Esophagus muscularis mucosa (tissue), 4 donors: ENCODE measurements around the gene CYFIP2. TPM values are rescaled to one million over a fixed set of nuclear protein-coding genes. Genes with fewer than 3 reads are reported as not detected.

Experiments used
- DNase-seq: peaks from one replicate; pipeline ENCODE4 v3.0.0-alpha.2; 2017; ENCODE audit errors: extremely low spot score
- H3K27ac ChIP-seq, 4 donors: fragments of 200-600 bp; sonication (generic); replicated peaks in 1 of 4; 1 replicate in 3 of 4; 2 replicates in 1 of 4; pipeline ENCODE4 v1.5.1; 2016 to 2019; ENCODE audit warnings: mild to moderate bottlenecking in 1 of 4
- H3K27me3 ChIP-seq, 4 donors: fragments of 200-600 bp; sonication (generic); one replicate each; pipeline versions ENCODE4 v1.5.1 to v1.6.0; 2016 to 2019
- H3K36me3 ChIP-seq, 4 donors: fragments of 200-600 bp; sonication (generic); one replicate each; pipeline ENCODE4 v1.5.1; 2016 to 2019
- H3K4me1 ChIP-seq, 4 donors: fragments of 200-600 bp; sonication (generic); one replicate each; pipeline ENCODE4 v1.5.1; 2016 to 2019
- H3K4me3 ChIP-seq, 4 donors: fragments of 200-600 bp; sonication (generic); 1 replicate in 2 of 4; 2 replicates in 2 of 4; pipeline ENCODE4 v1.5.1; 2016 to 2019; ENCODE audit warnings: mild to moderate bottlenecking in 4 of 4, moderate library complexity in 1 of 4
- H3K9me3 ChIP-seq, 4 donors: fragments of 200-600 bp; sonication (generic); 1 replicate in 3 of 4; 2 replicates in 1 of 4; pipeline ENCODE4 v1.5.1; 2016 to 2019
- EP300 ChIP-seq: sonication (generic); formaldehyde crosslinking; IDR thresholded peaks from one replicate; pipeline ENCODE4 v1.6.1; 2017; ENCODE audit warnings: antibody characterized with exemption
- POLR2A ChIP-seq: fragments of 450-650 bp; IDR thresholded peaks from one replicate; pipeline ENCODE4 v1.6.1; 2017; ENCODE audit warnings: antibody characterized with exemption, moderate library complexity, mild to moderate bottlenecking, low read depth
- POLR2AphosphoS5 ChIP-seq, 2 donors: sonication (generic); formaldehyde crosslinking; IDR thresholded peaks; one replicate each; pipeline ENCODE4 v1.6.1; 2017; ENCODE audit warnings: antibody characterized with exemption in 2 of 2
- WGBS: methylation state at CpG from one replicate; pipeline ENCODE4 v1.1.5; 2018; 5-methylcytosine and 5-hydroxymethylcytosine counted together
- intact Hi-C: fragments of 100-400 bp; cut with DNase I; formaldehyde crosslinking; loops from one replicate; pipeline ENCODE4 v1.15.1; 2023
- total RNA-seq, 4 donors: library from RNA; depleted of rRNA; stranded (reverse); fragments of >200 nt; gene quantifications; one replicate each; pipeline versions ENCODE4 v1.1.0 to v1.2.1, GENCODE V29; 2016
- TF ChIP-seq, protein P1 (sequence below), 3 experiments: fragments of 200-600 bp in 2 of 3; fragments of 450-650 bp in 1 of 3; sonication (generic) in 2 of 3; IDR thresholded peaks; one replicate each; pipeline ENCODE4 v1.5.1; 2017 to 2019; ENCODE audit warnings: antibody characterized with exemption in 3 of 3, mild to moderate bottlenecking in 2 of 3, moderate library complexity in 1 of 3

The CYFIP2 gene
- total RNA-seq, 4 donors from 2014 or later = 12.6 to 24.9 (median 14.6) TPM

DNA sequence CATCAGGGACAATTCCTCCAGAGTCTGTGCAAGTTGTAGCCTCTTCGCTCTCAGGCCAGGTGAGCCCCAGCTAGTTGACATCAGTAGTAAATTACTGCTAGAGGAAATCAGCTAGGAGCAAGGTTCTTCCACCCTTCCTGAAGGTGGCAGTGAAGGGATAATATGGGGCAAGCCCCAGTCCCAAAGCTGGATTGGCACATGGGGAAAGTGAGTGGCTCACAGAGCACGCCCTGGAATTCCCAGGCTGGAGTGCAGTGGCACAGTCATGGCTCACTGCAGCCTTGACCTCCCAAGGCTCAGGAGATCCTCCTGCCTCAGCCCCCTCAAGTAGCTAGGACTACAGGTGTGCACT, 82.1 kb downstream of the CYFIP2 start:
- Histone ChIP-seq H3K4me3 (no peak overlapping the region), H3K27ac (no peak overlapping the region), H3K36me3 (no peaks in the 10 kb centered on the region), H3K9me3 (no peaks in the 10 kb centered on the region), H3K27me3 (no peaks in the 10 kb centered on the region), H3K4me1 (peaks cover 0 to 7% (median 0%) of the 10 kb centered on the region in 4 donors)
- no peak for TF ChIP-seq EP300
- 86% methylated on average over 1 of the region's 2 CpGs for WGBS
- intact Hi-C loops = no loop called here
- no peak for DNase-seq

DNA sequence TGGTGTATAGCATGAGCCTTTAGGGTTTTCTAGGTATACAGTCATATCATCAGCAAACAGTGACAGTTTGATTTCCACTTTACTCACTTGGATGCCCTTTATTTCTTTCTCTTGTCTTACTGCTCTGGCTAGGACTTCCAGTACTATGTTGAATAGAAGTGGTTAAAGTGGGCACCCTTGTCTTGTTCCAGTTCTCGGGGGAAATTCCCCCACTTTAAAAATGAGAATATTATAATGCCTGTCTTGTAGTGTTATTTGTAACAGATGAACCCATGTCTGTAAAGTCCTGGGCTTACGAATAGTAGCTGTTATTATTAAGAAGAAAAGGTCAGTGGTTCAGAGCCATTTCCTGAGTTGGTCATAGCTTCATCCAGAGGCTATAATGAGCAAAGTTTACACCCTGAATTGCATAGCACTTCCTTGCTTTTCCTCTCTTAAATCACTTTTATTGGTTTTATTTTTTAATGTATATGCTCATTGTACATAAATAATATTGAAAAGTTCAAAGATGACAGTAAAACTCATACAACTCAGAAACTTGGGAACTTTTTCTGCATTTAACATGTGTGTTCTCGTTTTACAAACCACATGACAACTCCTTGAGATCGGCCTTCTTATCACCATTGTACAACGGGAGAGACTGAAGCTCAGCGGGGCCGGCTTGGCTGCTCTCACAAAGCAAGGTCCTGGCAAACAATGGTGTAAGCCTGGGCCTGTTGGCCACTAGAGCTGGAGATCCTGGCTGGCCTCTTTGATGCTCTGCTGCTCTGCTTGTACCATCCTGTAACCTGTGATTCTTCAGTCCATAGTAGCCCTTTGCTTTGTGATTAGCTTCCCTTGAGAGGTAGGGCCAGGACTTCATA, 85.2 kb downstream of the CYFIP2 start:
- 86% methylated on average over 7 of the region's 7 CpGs for WGBS
- Histone ChIP-seq H3K4me3 (no peak overlapping the region), H3K27me3 (no peaks in the 10 kb centered on the region), H3K4me1 (peaks cover 0 to 7% (median 0%) of the 10 kb centered on the region in 4 donors), H3K9me3 (no peaks in the 10 kb centered on the region), H3K36me3 (no peaks in the 10 kb centered on the region), H3K27ac (no peak overlapping the region)
- DNase-seq = no peak
- TF ChIP-seq POLR2AphosphoS5 (IDR thresholded peaks at IDR 0.05) (no peak), POLR2A (no peak), EP300 (no peak)
- TF ChIP-seq, protein P1, sequence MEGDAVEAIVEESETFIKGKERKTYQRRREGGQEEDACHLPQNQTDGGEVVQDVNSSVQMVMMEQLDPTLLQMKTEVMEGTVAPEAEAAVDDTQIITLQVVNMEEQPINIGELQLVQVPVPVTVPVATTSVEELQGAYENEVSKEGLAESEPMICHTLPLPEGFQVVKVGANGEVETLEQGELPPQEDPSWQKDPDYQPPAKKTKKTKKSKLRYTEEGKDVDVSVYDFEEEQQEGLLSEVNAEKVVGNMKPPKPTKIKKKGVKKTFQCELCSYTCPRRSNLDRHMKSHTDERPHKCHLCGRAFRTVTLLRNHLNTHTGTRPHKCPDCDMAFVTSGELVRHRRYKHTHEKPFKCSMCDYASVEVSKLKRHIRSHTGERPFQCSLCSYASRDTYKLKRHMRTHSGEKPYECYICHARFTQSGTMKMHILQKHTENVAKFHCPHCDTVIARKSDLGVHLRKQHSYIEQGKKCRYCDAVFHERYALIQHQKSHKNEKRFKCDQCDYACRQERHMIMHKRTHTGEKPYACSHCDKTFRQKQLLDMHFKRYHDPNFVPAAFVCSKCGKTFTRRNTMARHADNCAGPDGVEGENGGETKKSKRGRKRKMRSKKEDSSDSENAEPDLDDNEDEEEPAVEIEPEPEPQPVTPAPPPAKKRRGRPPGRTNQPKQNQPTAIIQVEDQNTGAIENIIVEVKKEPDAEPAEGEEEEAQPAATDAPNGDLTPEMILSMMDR (IDR thresholded peaks at IDR 0.05) = no peak
- intact Hi-C loops = no loop called here

DNA sequence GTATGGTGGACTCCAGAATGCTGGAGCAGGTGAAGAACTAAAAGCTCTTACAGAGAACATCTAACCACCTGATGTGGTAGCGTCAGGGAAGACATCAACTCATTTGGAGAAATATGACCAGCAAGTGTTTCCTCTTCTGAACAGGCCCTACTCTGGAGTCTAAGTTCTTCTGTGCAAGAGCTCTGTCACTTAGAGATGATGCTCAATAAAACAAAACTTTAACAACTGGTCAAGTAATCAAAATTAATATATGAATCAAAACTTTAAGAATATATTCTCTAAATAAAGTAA, 85.8 kb downstream of the CYFIP2 start:
- no peak for DNase-seq
- H3K9me3 ChIP-seq = no peaks in the 10 kb centered on the region
- no peaks in the 10 kb centered on the region for H3K27me3 ChIP-seq
- intact Hi-C loops = no loop called here
- H3K36me3 ChIP-seq = no peaks in the 10 kb centered on the region
- no peak overlapping the region for H3K4me3 ChIP-seq
- no peak overlapping the region for H3K27ac ChIP-seq
- peaks cover 0 to 7% (median 0%) of the 10 kb centered on the region in 4 donors for H3K4me1 ChIP-seq
- 93% methylated on average over 1 of the region's 1 CpG for WGBS
- TF ChIP-seq POLR2AphosphoS5 (IDR thresholded peaks at IDR 0.05) = no peak
- no peak for TF ChIP-seq EP300
- TF ChIP-seq, protein P1 (IDR thresholded peaks at IDR 0.05) = no peak
- TF ChIP-seq POLR2A = no peak

DNA sequence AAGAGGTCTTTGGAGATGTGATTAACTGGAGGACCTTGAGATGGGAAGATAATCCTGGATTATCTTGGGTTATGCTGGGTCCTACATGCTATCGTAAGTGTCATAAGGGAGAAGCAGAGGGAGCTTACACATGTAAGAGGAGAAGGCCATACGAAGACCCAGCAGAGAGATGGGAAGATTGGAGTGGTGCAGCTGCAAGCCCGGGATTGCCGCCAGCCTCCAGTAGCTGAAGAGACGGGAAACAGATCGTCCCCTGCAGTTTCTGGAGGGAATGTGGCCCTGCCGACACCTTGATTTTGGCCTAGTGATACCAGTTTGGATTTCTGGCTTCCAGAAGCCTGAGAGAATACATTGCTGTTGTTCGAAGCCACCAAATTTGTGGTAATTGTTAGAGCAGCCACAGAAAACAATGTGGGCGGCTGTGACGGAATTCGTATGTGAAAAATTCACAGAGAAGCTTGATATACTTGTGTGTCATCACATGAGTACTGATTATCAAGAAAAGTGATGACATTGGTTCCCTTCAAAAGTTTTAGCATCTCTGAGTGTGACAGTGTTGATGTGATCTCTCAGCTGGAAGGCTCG, 86.9 kb downstream of the CYFIP2 start:
- H3K4me3 ChIP-seq = no peak overlapping the region
- TF ChIP-seq EP300 = no peak
- TF ChIP-seq POLR2A = no peak
- TF ChIP-seq POLR2AphosphoS5 (IDR thresholded peaks at IDR 0.05) = no peak
- TF ChIP-seq, protein P1 (IDR thresholded peaks at IDR 0.05) = no peak
- WGBS = 93% methylated on average over 12 of the region's 12 CpGs
- H3K9me3 ChIP-seq = no peaks in the 10 kb centered on the region
- peaks cover 0 to under 1% (median 0%) of the 10 kb centered on the region in 4 donors for H3K4me1 ChIP-seq
- intact Hi-C loops = no loop called here
- no peak overlapping the region for H3K27ac ChIP-seq
- no peaks in the 10 kb centered on the region for H3K27me3 ChIP-seq
- no peaks in the 10 kb centered on the region for H3K36me3 ChIP-seq
- DNase-seq = no peak

DNA sequence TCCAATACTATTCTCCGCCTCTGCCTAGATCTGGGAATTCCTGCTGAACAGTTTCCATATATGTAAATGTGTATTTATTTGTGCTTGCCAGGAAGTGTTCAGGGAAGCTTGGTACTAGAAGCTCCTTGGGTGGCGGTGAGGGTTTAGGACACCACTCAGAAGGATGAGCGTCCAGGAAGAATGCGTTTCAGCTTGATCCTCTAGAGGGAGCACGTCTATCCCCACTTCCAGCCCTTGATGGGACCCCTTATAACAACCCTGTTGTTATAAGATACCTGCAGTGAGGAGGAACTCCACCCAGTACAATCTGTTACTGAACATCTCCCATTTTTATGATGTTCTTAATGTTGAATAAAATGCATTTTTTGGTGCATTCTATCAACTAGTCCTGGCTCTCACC, 88.9 kb downstream of the CYFIP2 start:
- H3K36me3 ChIP-seq = peaks cover 0 to 10% (median under 1%) of the 10 kb centered on the region in 4 donors
- no peaks in the 10 kb centered on the region for H3K4me1 ChIP-seq
- whole genome bisulfite sequencing = 70% methylated on average over 5 of the region's 5 CpGs

More for the DNA sequence above, 88.9 kb downstream of the CYFIP2 start:
- intact Hi-C loops = no loop called here
- no peak for DNase-seq
- no peak overlapping the region for H3K27ac ChIP-seq
- no peaks in the 10 kb centered on the region for H3K27me3 ChIP-seq
- no peaks in the 10 kb centered on the region for H3K9me3 ChIP-seq
- H3K4me3 ChIP-seq = no peak overlapping the region
- TF ChIP-seq, protein P1 (IDR thresholded peaks at IDR 0.05) = peak in 1 of 3 experiments; percentile 23
- TF ChIP-seq POLR2A = no peak
